Osteoblast (primary cell): ENCODE measurements around the gene VARS2. TPM values are rescaled to one million over a fixed set of nuclear protein-coding genes. Genes with fewer than 3 reads are reported as not detected.

Source experiments
- DNase-seq: peaks from one replicate; pipeline ENCODE4 v3.0.0; 2011; ENCODE audit warnings: low spot score, mixed read lengths; ENCODE audit not compliant: insufficient read length; ENCODE audit errors: missing footprints
- H2AFZ ChIP-seq: 2 replicates; pipeline ENCODE4 v1.6.0; 2011; ENCODE audit warnings: mild to moderate bottlenecking, low read length
- H3K27ac ChIP-seq: 2 replicates; pipeline ENCODE4 v1.5.1; 2011; ENCODE audit warnings: mild to moderate bottlenecking, low read depth, low read length, moderate library complexity
- H3K27me3 ChIP-seq: 2 replicates; pipeline ENCODE4 v1.6.0; 2012; ENCODE audit warnings: mild to moderate bottlenecking, control low read depth, inconsistent platforms, low read length, moderate library complexity; ENCODE audit not compliant: insufficient read depth
- H3K36me3 ChIP-seq: 2 replicates; pipeline ENCODE4 v1.5.1; 2011; ENCODE audit warnings: mild to moderate bottlenecking, low read length, control low read depth, moderate library complexity; ENCODE audit not compliant: insufficient read depth
- H3K4me1 ChIP-seq: 2 replicates; pipeline ENCODE4 v1.5.1; 2011; ENCODE audit warnings: mild to moderate bottlenecking, low read length, control low read depth, moderate library complexity; ENCODE audit not compliant: insufficient read depth
- H3K4me2 ChIP-seq: 2 replicates; pipeline ENCODE4 v1.6.0; 2011; ENCODE audit warnings: mild to moderate bottlenecking, low read length; ENCODE audit not compliant: insufficient read depth
- H3K4me3 ChIP-seq: fragments of 200-600 bp; sonication (generic); 3 replicates; pipeline ENCODE4 v1.5.1; 2012; ENCODE audit warnings: mild to moderate bottlenecking, low read length, inconsistent platforms; ENCODE audit not compliant: insufficient read depth
- H3K79me2 ChIP-seq: 2 replicates; pipeline ENCODE4 v1.6.0; 2012; ENCODE audit warnings: mild to moderate bottlenecking, low read length, control low read depth, inconsistent platforms; ENCODE audit not compliant: insufficient read depth
- H3K9me3 ChIP-seq: 2 replicates; pipeline ENCODE4 v1.5.1; 2011; ENCODE audit warnings: low read depth, low read length, control low read depth
- H4K20me1 ChIP-seq: 2 replicates; pipeline ENCODE4 v1.6.0; 2012; ENCODE audit warnings: mild to moderate bottlenecking, low read length, control low read depth; ENCODE audit not compliant: insufficient read depth
- CTCF ChIP-seq: IDR thresholded peaks from 2 replicates; pipeline ENCODE4 v1.5.1; 2011; ENCODE audit warnings: mild to moderate bottlenecking, low read depth, low read length, moderate library complexity; ENCODE audit errors: extremely low read depth
- total RNA-seq: library from RNA; depleted of rRNA; stranded (reverse); fragments of >200 nt; gene quantifications from 2 replicates; pipeline ENCODE4 v1.2.3, GENCODE V29; 2012

VARS2 gene
- total RNA-seq, 1 donor = 14.5 TPM

- peaks cover 14% of the 10 kb centered on the region for H3K4me1 ChIP-seq
- no peak for DNase-seq
- peaks cover 53% of the 10 kb centered on the region for H3K27me3 ChIP-seq
Observed at GRCh38 chr6:30951907-30952469, 38.0 kb downstream of the VARS2 start.

GRCh38 chr6:30954631-30955366 is 40.8 kb downstream of the VARS2 start:
- Histone ChIP-seq H4K20me1 (no peaks in the 10 kb centered on the region), H3K4me1 (peaks cover 14% of the 10 kb centered on the region), H3K27ac (no peak overlapping the region), H3K4me2 (peak overlapping the region; percentile 84), H3K36me3 (no peaks in the 10 kb centered on the region), H3K79me2 (no peaks in the 10 kb centered on the region), H3K4me3 (peak overlapping the region; percentile 71), H2AFZ (peak overlapping the region; percentile 89), H3K27me3 (peaks cover 38% of the 10 kb centered on the region), H3K9me3 (no peaks in the 10 kb centered on the region)
- TF ChIP-seq CTCF = no peak
- no peak for DNase-seq

More at GRCh38 chr6:30951907-30952469, 38.0 kb downstream of the VARS2 start:
- Histone ChIP-seq H3K4me3 (no peak overlapping the region), H3K9me3 (no peaks in the 10 kb centered on the region), H3K36me3 (no peaks in the 10 kb centered on the region), H2AFZ (no peak overlapping the region), H3K4me2 (no peak overlapping the region), H3K79me2 (no peaks in the 10 kb centered on the region), H3K27ac (no peak overlapping the region), H4K20me1 (no peaks in the 10 kb centered on the region)
- TF ChIP-seq CTCF = no peak

- no peaks in the 10 kb centered on the region for H4K20me1 ChIP-seq
- H3K9me3 ChIP-seq = no peaks in the 10 kb centered on the region
- H3K27me3 ChIP-seq = peaks cover 38% of the 10 kb centered on the region
- no peak for TF ChIP-seq CTCF
- H3K4me3 ChIP-seq = peak overlapping the region; percentile 71
- peak overlapping the region; percentile 84 for H3K4me2 ChIP-seq
- H3K36me3 ChIP-seq = no peaks in the 10 kb centered on the region
- H2AFZ ChIP-seq = peak overlapping the region; percentile 89
- no peaks in the 10 kb centered on the region for H3K79me2 ChIP-seq
- H3K4me1 ChIP-seq = peaks cover 14% of the 10 kb centered on the region
- H3K27ac ChIP-seq = no peak overlapping the region
- DNase-seq = peak; percentile 77
Observed at GRCh38 chr6:30955367-30956042, 41.5 kb downstream of the VARS2 start.

GRCh38 chr6:30957716-30958115 is 43.7 kb downstream of the VARS2 start:
- no peak for DNase-seq
- H3K9me3 ChIP-seq = no peaks in the 10 kb centered on the region

More at GRCh38 chr6:30957716-30958115, 43.7 kb downstream of the VARS2 start:
- no peaks in the 10 kb centered on the region for H3K79me2 ChIP-seq
- no peaks in the 10 kb centered on the region for H4K20me1 ChIP-seq
- no peak for TF ChIP-seq CTCF
- H3K4me2 ChIP-seq = no peak overlapping the region
- no peaks in the 10 kb centered on the region for H3K36me3 ChIP-seq
- no peak overlapping the region for H2AFZ ChIP-seq
- peaks cover 17% of the 10 kb centered on the region for H3K4me1 ChIP-seq
- no peak overlapping the region for H3K4me3 ChIP-seq
- no peak overlapping the region for H3K27ac ChIP-seq
- peaks cover 21% of the 10 kb centered on the region for H3K27me3 ChIP-seq
